Right atrium auricular region (tissue), 2 donors: Measurements from ENCODE around the gene ZNF473. TPM values are rescaled to one million over a fixed set of nuclear protein-coding genes. Genes with fewer than 3 reads are reported as not detected.

Experiments
- DNase-seq: peaks from one replicate; pipeline ENCODE4 v3.0.0-alpha.2; 2019; ENCODE audit warnings: low spot score
- H3K27ac ChIP-seq, 2 donors: fragments of 200-600 bp; sonication (generic); 1 replicate in 1 of 2; 2 replicates in 1 of 2; pipeline ENCODE4 v1.5.1; 2016 to 2019
- H3K27me3 ChIP-seq, 2 donors: fragments of 200-600 bp; sonication (generic); one replicate each; pipeline versions ENCODE4 v1.5.1 to v1.6.0; 2017 to 2019
- H3K36me3 ChIP-seq: fragments of 200-600 bp; sonication (generic); one replicate; pipeline ENCODE4 v1.5.1; 2016
- H3K4me1 ChIP-seq, 2 donors: fragments of 200-600 bp; sonication (generic); one replicate each; pipeline versions ENCODE4 v1.5.1 to v1.6.0; 2017 to 2019
- H3K4me3 ChIP-seq, 2 donors: fragments of 200-600 bp; sonication (generic); 1 replicate in 1 of 2; 2 replicates in 1 of 2; pipeline ENCODE4 v1.5.1; 2017 to 2019; ENCODE audit warnings: mild to moderate bottlenecking in 1 of 2, moderate library complexity in 1 of 2
- H3K9me3 ChIP-seq, 2 donors: fragments of 200-600 bp; sonication (generic); one replicate each; pipeline ENCODE4 v1.5.1; 2019
- total RNA-seq, 2 donors: library from RNA; depleted of rRNA; stranded (reverse); fragments of >200 nt; gene quantifications; one replicate each; pipeline ENCODE4 v1.1.0, GENCODE V29; 2016
- TF ChIP-seq, protein P1 (sequence below), 2 donors: fragments of 200-600 bp; sonication (generic); IDR thresholded peaks; one replicate each; pipeline ENCODE4 v1.5.1; 2019; ENCODE audit warnings: antibody characterized with exemption in 2 of 2

The ZNF473 gene
- total RNA-seq, 2 donors from 2014 or later = 2.3 to 4.2 TPM

GRCh38 chr19:50026550-50026906, 723 bp downstream of the ZNF473 start:
- TF ChIP-seq, protein P1, sequence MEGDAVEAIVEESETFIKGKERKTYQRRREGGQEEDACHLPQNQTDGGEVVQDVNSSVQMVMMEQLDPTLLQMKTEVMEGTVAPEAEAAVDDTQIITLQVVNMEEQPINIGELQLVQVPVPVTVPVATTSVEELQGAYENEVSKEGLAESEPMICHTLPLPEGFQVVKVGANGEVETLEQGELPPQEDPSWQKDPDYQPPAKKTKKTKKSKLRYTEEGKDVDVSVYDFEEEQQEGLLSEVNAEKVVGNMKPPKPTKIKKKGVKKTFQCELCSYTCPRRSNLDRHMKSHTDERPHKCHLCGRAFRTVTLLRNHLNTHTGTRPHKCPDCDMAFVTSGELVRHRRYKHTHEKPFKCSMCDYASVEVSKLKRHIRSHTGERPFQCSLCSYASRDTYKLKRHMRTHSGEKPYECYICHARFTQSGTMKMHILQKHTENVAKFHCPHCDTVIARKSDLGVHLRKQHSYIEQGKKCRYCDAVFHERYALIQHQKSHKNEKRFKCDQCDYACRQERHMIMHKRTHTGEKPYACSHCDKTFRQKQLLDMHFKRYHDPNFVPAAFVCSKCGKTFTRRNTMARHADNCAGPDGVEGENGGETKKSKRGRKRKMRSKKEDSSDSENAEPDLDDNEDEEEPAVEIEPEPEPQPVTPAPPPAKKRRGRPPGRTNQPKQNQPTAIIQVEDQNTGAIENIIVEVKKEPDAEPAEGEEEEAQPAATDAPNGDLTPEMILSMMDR (IDR thresholded peaks at IDR 0.05) = no peak
- no peaks in the 10 kb centered on the region for H3K27me3 ChIP-seq
- H3K4me3 ChIP-seq = peak overlapping the region; percentile 65 to 91
- no peak for DNase-seq
- H3K9me3 ChIP-seq = no peaks in the 10 kb centered on the region
- H3K4me1 ChIP-seq = peaks cover 0 to 23% of the 10 kb centered on the region in 2 donors
- H3K36me3 ChIP-seq = peaks cover 2% of the 10 kb centered on the region
- peak overlapping the region in 1 of 2 donors; percentile 88 for H3K27ac ChIP-seq

- H3K4me1 ChIP-seq = peaks cover 0 to 11% of the 10 kb centered on the region in 2 donors
- peaks cover 23% of the 10 kb centered on the region for H3K36me3 ChIP-seq
Measured at GRCh38 chr19:50030225-50030624, 4.4 kb downstream of the ZNF473 start.

DNA sequence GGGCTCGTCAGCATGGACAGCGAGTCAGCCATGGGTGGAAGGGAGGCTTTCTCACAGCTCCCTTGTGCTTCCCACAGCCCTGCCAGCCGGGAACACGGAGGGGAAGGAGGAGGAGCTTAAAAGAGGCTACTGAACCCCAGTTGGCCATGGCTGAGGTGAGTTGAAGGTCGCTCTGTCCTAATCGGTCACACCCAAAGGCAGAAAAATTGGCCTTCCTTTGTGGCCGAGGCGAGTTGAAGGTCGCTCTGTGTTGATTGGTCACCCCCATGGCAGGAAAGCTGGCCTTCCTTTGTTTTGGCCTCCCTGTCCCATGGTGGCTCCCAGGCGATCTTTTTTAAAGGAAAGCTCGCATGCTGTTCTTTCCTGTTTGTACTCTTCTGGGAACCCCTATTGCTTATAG, 5.1 kb downstream of the ZNF473 start:
- H3K36me3 ChIP-seq = peaks cover 23% of the 10 kb centered on the region
- TF ChIP-seq, protein P1 (IDR thresholded peaks at IDR 0.05) = no peak

More at GRCh38 chr19:50030225-50030624, 4.4 kb downstream of the ZNF473 start:
- H3K27me3 ChIP-seq = no peaks in the 10 kb centered on the region
- no peak overlapping the region for H3K4me3 ChIP-seq
- DNase-seq = no peak
- H3K9me3 ChIP-seq = no peaks in the 10 kb centered on the region
- TF ChIP-seq, protein P1 (IDR thresholded peaks at IDR 0.05) = no peak
- H3K27ac ChIP-seq = no peak overlapping the region

DNA sequence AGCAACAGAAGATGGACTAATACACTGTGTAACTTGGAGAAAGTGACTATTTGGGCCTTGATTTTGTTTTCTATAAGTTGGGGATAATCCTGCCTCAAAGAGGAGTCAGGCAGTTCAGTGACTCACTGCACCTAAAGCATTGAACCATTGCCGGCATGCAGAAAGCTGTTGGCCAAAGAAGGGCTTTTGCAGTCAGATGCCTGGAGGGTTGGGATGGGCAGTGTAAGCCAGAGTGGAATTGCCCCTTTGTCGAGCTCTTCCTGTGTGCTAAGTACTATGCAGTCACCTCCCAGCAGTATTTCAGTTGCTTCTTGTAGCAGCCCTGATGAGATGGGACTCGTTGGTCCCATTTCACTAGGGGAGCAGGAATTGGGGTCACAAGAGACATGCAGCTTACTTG, 11.1 kb downstream of the ZNF473 start:
- TF ChIP-seq, protein P1 (IDR thresholded peaks at IDR 0.05) = no peak
- Histone ChIP-seq H3K27ac (no peak overlapping the region), H3K4me1 (no peaks in the 10 kb centered on the region), H3K9me3 (no peaks in the 10 kb centered on the region), H3K36me3 (peaks cover 68% of the 10 kb centered on the region), H3K27me3 (no peaks in the 10 kb centered on the region), H3K4me3 (no peak overlapping the region)
- no peak for DNase-seq

More for the DNA sequence above, 5.1 kb downstream of the ZNF473 start:
- no peaks in the 10 kb centered on the region for H3K27me3 ChIP-seq
- H3K9me3 ChIP-seq = no peaks in the 10 kb centered on the region
- H3K4me3 ChIP-seq = no peak overlapping the region
- DNase-seq = no peak
- H3K27ac ChIP-seq = no peak overlapping the region
- H3K4me1 ChIP-seq = peaks cover 0 to 11% of the 10 kb centered on the region in 2 donors

- Histone ChIP-seq H3K27ac (no peak overlapping the region), H3K4me3 (no peak overlapping the region), H3K9me3 (peaks cover 3 to 9% of the 10 kb centered on the region in 2 donors), H3K4me1 (no peaks in the 10 kb centered on the region), H3K27me3 (no peaks in the 10 kb centered on the region), H3K36me3 (peaks cover 81% of the 10 kb centered on the region)
- no peak for DNase-seq
- TF ChIP-seq, protein P1 (IDR thresholded peaks at IDR 0.05) = no peak
Measured at GRCh38 chr19:50039968-50040367, 14.2 kb downstream of the ZNF473 start.

DNA sequence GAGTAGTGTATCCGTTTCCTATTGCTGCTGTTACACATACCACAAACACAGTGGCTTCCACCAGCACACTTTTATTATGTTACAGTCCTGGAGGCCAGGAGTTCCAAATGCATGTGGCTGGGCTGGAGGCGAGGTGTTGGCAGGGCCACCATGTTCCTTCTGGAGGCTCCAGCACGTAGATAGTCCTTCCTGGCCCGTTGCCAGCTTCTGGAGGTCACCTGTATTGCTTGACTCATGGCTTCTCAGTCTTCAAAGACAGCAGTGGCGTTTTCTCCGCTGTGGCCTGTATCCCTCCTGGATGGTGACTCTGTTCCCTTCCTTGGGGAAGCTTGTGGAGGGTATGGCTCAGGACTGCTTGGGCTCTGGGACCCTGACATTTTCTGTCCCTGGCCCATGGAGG, 15.2 kb downstream of the ZNF473 start:
- TF ChIP-seq, protein P1 (IDR thresholded peaks at IDR 0.05) = no peak
- Histone ChIP-seq H3K36me3 (peaks cover 91% of the 10 kb centered on the region), H3K27ac (no peak overlapping the region), H3K4me3 (no peak overlapping the region), H3K4me1 (no peaks in the 10 kb centered on the region), H3K27me3 (no peaks in the 10 kb centered on the region), H3K9me3 (peaks cover 11 to 19% of the 10 kb centered on the region in 2 donors)
- DNase-seq = no peak
